Endothelial cell of umbilical vein (primary cell): Measurements from ENCODE around the gene ATXN1.

ENCODE experiments used
- CTCF ChIP-seq, 2 donors: IDR thresholded peaks; 1 replicate in 1 of 2; 2 replicates in 1 of 2; pipeline ENCODE4 v1.5.1; 2011; ENCODE audit warnings: low read length in 2 of 2, mild to moderate bottlenecking in 2 of 2, moderate library complexity in 2 of 2, control low read depth in 1 of 2, inconsistent platforms in 1 of 2, low read depth in 1 of 2; ENCODE audit not compliant: insufficient read depth in 1 of 2; ENCODE audit errors: extremely low read depth in 1 of 2
- EZH2 ChIP-seq: IDR thresholded peaks from 2 replicates; pipeline ENCODE4 v1.6.1; 2012; ENCODE audit warnings: borderline replicate concordance, low read depth, mild to moderate bottlenecking, moderate library complexity, low read length, inconsistent platforms; ENCODE audit not compliant: severe bottlenecking
- JUN ChIP-seq: IDR thresholded peaks from 2 replicates; pipeline ENCODE4 v1.6.1; 2011; ENCODE audit warnings: borderline replicate concordance, low read depth; ENCODE audit not compliant: insufficient read length, insufficient read depth
- MAX ChIP-seq: IDR thresholded peaks from 2 replicates; pipeline ENCODE4 v1.6.1; 2011; ENCODE audit not compliant: insufficient read depth, insufficient read length
- MYC ChIP-seq: IDR thresholded peaks from one replicate; pipeline ENCODE4 v1.6.1; 2011; ENCODE audit warnings: mild to moderate bottlenecking, low read depth, low read length
- POLR2A ChIP-seq: IDR thresholded peaks from 2 replicates; pipeline ENCODE4 v1.6.1; 2012; ENCODE audit warnings: low read depth, mild to moderate bottlenecking, control low read depth, low read length
- POLR2AphosphoS5 ChIP-seq: IDR thresholded peaks from 2 replicates; pipeline ENCODE4 v1.6.1; 2012; ENCODE audit warnings: low read depth, mild to moderate bottlenecking, control low read depth, low read length, moderate library complexity; ENCODE audit not compliant: insufficient read depth

DNA sequence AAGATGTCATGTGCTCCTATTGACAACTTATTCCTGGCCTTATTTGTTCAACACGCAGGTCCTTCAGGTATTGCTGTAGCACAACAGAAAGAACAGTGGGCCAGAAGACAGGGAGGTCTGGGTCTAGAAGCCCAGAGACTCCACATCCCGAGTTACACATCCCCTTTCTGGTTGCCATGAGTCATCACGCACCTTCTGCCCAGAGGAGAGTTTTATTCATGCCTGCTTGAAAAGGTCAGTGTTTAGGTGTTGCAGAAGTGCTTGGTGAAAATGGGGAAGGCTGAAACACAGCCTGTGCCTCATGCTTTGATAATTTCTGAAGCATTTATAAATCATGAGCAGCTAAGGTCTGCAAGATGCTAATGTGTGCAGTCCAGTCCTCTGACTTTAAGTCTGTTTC, 266.5 kb downstream of the ATXN1 start:
- TF ChIP-seq CTCF (IDR thresholded peaks at IDR 0.05; ENCODE audit: extremely low read depth in 1 of 2, insufficient read depth in 1 of 2, low read depth in 1 of 2, low read length in 2 of 2) (no peak), MAX (no peak), POLR2AphosphoS5 (no peak), JUN (no peak), POLR2A (no peak), EZH2 (no peak), MYC (no peak)
